Duodenal mucosa (tissue), 2 donors: ENCODE results near the gene DUS1L.
"Not testable (repeated sequence)": the region's sequence is repeated elsewhere in the genome, so short reads cannot be mapped to it uniquely, and the experiment has no call there.

Source experiments
- H3K27ac ChIP-seq: one replicate; pipeline ENCODE4 v1.7.0; 2013; ENCODE audit warnings: low read depth, low read length
- H3K27me3 ChIP-seq, 2 donors: one replicate each; pipeline ENCODE4 v1.7.0; 2013; ENCODE audit warnings: low read length in 2 of 2, control low read depth in 1 of 2; ENCODE audit not compliant: insufficient read depth in 2 of 2, control insufficient read depth in 1 of 2
- H3K36me3 ChIP-seq, 2 donors: one replicate each; pipeline ENCODE4 v1.7.0; 2013; ENCODE audit warnings: low read length in 2 of 2, control low read depth in 1 of 2; ENCODE audit not compliant: insufficient read depth in 2 of 2, control insufficient read depth in 1 of 2
- H3K4me1 ChIP-seq, 2 donors: one replicate each; pipeline ENCODE4 v1.7.0; 2013; ENCODE audit warnings: low read length in 2 of 2, control low read depth in 1 of 2; ENCODE audit not compliant: insufficient read depth in 2 of 2, control insufficient read depth in 1 of 2
- H3K4me3 ChIP-seq, 2 donors: one replicate each; pipeline ENCODE4 v1.7.0; 2013; ENCODE audit warnings: low read length in 2 of 2, low read depth in 1 of 2
- H3K9ac ChIP-seq, 2 donors: one replicate each; pipeline ENCODE4 v1.7.0; 2013; ENCODE audit warnings: low read length in 2 of 2, low read depth in 1 of 2
- H3K9me3 ChIP-seq, 2 donors: one replicate each; pipeline ENCODE4 v1.7.0; 2013; ENCODE audit warnings: low read length in 2 of 2, control low read depth in 1 of 2; ENCODE audit not compliant: control insufficient read depth in 1 of 2

DUS1L gene

DNA sequence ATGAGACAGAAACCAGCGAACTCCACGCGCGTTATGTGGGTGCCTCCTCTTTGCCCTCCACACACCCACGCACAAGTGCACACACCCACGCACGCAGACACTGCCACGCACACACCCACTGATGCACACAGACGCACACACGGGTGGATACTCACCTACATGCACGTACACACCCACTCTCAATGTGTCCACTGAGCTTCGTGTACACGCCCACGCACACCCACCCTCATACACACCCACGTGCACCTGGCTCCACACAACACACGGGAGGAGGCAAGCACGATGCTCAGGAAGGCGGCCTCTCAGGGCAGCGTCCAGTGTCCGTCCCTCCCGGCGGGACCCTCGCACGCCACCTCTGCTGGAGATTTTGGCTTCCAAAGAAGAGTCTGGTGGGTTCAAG lies 18.2 kb downstream of the DUS1L start:
- H3K27me3 ChIP-seq = no peaks in the 10 kb centered on the region
- H3K4me1 ChIP-seq = peaks cover under 1 to 13% of the 10 kb centered on the region in 2 donors
- no peak overlapping the region for H3K27ac ChIP-seq
- peaks cover 0 to 14% of the 10 kb centered on the region in 2 donors for H3K36me3 ChIP-seq
- no peak overlapping the region for H3K9ac ChIP-seq
- H3K4me3 ChIP-seq = no peak overlapping the region
- H3K9me3 ChIP-seq = no peaks in the 10 kb centered on the region

DNA sequence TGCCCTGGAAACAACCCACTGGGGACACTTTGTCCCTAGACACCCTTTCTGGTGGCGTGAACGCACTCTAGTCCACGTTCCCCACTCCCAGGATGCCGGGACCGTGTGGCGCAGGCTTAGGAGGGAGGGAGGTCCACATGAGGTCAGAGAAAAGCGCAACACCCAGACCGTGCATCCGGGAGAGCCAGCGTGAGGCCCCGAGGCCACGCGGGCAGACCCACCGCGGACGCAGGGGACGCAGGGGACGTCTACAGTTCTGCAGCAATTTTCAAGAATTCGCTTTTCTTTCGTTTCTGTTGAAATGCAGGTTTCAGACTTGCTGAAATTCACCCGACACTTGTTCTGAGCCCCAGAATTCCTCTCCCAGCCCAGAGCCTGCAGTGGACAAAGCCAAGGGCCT lies 18.7 kb downstream of the DUS1L start:
- Histone ChIP-seq H3K4me3 (no peak overlapping the region), H3K27me3 (no peaks in the 10 kb centered on the region), H3K9ac (no peak overlapping the region), H3K27ac (no peak overlapping the region), H3K36me3 (peaks cover 0 to 14% of the 10 kb centered on the region in 2 donors), H3K9me3 (no peaks in the 10 kb centered on the region), H3K4me1 (peaks cover 0 to 11% of the 10 kb centered on the region in 2 donors)

DNA sequence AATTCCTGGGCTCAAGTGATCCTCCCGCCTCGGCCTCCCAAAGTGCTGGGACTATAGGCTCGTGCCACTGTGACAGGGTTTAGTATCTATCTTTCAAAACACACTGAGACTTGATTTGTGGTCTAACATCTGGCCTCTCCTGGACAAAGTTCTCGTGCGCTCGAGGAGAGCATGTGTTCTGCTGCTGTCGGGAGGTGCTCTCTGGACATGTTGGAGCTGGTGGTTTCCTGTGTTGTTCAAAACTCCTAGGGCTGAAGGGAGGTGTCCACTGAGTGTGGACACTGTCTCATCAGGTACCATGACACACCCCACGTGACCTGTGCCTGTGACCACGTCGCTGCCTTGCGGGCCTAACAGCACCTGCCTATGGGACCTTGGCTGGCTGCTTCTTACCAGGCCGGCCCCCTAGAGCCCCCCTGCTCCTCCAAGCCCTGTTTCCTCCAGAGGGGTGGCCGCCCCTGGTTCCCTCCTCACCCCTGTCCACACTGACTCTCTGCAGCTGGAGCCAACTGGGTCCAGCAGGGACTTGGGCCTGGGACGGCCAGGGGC lies 19.6 kb downstream of the DUS1L start:
- H3K9ac ChIP-seq = no peak overlapping the region
- H3K9me3 ChIP-seq = no peaks in the 10 kb centered on the region
- H3K4me1 ChIP-seq = peaks cover 0 to 11% of the 10 kb centered on the region in 2 donors
- no peak overlapping the region for H3K4me3 ChIP-seq
- H3K27ac ChIP-seq = no peak overlapping the region
- H3K27me3 ChIP-seq = no peaks in the 10 kb centered on the region
- peaks cover 0 to 14% of the 10 kb centered on the region in 2 donors for H3K36me3 ChIP-seq

- Histone ChIP-seq H3K27ac (no peak overlapping the region), H3K4me1 (no peaks in the 10 kb centered on the region), H3K9me3 (no peaks in the 10 kb centered on the region), H3K9ac (no peak overlapping the region), H3K36me3 (peaks cover 0 to 12% of the 10 kb centered on the region in 2 donors), H3K4me3 (no peak overlapping the region), H3K27me3 (no peaks in the 10 kb centered on the region)
These were observed 22.1 kb downstream of the DUS1L start for GRCh38 chr17:82043507-82043906.

- no peak overlapping the region for H3K4me3 ChIP-seq
- peaks cover 0 to 5% of the 10 kb centered on the region in 2 donors for H3K4me1 ChIP-seq
- no peak overlapping the region for H3K27ac ChIP-seq
- no peaks in the 10 kb centered on the region for H3K27me3 ChIP-seq
- H3K9ac ChIP-seq = no peak overlapping the region
- no peaks in the 10 kb centered on the region for H3K9me3 ChIP-seq
- peaks cover 0 to 5% of the 10 kb centered on the region in 2 donors for H3K36me3 ChIP-seq
These were observed 23.0 kb downstream of the DUS1L start for GRCh38 chr17:82042649-82043048.

- no peak overlapping the region for H3K27ac ChIP-seq
- peaks cover 5 to 13% of the 10 kb centered on the region in 2 donors for H3K4me1 ChIP-seq
- H3K4me3 ChIP-seq = no peak overlapping the region
- H3K9me3 ChIP-seq = no peaks in the 10 kb centered on the region
- no peaks in the 10 kb centered on the region for H3K27me3 ChIP-seq
- no peaks in the 10 kb centered on the region for H3K36me3 ChIP-seq
- H3K9ac ChIP-seq = no peak overlapping the region
These were observed 24.3 kb downstream of the DUS1L start for GRCh38 chr17:82041144-82041814.

DNA sequence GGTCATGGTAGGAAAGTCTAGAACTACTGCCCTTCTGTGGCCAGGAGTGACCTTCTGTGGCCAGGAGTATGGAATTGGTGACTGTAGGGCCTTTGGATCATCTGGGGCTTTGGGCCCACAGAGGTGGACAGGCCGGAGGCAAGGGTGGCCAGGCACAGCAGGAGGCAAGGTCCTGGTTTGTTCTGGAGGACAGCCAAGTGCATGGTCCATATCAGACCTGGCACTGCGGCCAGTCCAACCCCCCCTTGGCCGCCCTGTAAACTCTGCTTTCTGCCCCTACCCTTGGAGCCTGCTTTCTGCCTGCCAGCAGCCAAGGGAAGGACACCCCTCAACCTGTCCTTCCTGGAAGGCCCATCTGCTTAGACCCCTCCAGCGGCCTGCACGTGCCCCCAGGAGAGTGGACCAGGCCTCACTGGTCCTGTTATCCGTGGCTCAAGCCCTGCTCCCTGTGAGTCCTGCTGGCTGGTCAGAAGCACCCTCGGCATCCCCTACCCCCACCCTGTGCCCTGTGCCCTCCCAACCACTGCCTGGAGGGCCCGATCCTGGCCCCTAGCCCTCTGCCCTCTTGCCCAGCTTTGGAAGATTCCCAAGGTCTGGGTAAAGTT lies 25.8 kb downstream of the DUS1L start:
- Histone ChIP-seq H3K36me3 (peaks cover 0 to 7% of the 10 kb centered on the region in 2 donors), H3K4me3 (no peak overlapping the region), H3K4me1 (peaks cover 7 to 16% of the 10 kb centered on the region in 2 donors), H3K9me3 (no peaks in the 10 kb centered on the region), H3K27ac (no peak overlapping the region), H3K9ac (no peak overlapping the region), H3K27me3 (no peaks in the 10 kb centered on the region)

DNA sequence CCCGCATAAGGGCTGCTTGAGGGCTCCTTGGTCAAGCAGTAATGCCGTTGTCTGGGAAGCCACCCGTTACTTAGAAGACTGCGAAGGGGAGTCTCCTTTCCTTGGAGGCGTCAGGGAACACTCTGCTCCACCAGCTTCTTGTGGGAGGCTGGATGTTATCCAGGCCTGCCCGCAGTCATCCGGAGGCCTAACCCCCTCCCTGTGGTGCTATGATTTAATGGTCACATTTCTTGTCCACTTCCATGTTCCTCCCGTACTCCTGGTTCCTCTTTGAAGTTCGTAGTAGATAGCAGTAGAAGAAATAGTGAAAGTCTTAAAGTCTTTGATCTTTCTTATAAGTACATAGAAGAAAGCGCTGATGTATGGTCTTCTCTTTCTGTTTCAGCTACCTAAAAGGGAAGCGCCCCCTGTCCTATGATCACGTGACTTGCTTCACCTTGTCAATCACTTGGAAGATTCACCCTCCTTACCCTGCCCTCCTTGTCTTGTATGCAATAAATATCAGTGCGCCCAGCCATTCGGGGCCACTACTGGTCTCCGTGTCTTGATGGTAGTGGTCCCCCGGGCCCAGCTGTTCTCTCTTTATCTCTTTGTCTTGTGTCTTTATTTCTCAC lies 26.7 kb downstream of the DUS1L start:
- H3K36me3 ChIP-seq, H3K9me3 ChIP-seq, H3K27me3 ChIP-seq, H3K27ac ChIP-seq, H3K9ac ChIP-seq, H3K4me3 ChIP-seq: not testable (repeated sequence)
- peaks cover 7 to 16% of the 10 kb centered on the region in 2 donors for H3K4me1 ChIP-seq

DNA sequence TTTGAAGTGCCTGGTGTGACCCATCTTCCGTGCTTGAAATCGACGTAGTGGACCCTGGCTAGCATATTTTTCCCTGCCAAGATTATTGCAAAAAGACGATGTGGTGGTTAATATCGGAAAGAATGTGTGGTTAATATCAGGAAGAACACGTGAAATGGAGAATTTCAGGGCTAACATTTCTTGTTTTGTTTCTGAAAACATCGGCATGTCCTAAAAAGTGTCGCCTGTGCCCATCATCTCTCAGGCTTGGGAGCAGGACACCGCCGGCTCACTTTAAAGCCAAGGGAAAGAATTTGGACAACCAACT lies 27.8 kb downstream of the DUS1L start:
- Histone ChIP-seq H3K4me3 (peak overlapping the region; percentile 59 to 72), H3K9ac (peak overlapping the region in 1 of 2 donors; percentile 20), H3K4me1 (peaks cover 7 to 16% of the 10 kb centered on the region in 2 donors)

More for the DNA sequence above, 27.8 kb downstream of the DUS1L start:
- H3K27me3 ChIP-seq = no peaks in the 10 kb centered on the region
- no peaks in the 10 kb centered on the region for H3K9me3 ChIP-seq
- peak overlapping the region; percentile 97 for H3K27ac ChIP-seq
- peaks cover 0 to 7% of the 10 kb centered on the region in 2 donors for H3K36me3 ChIP-seq
